ENCODE data around the gene IQGAP2. TPM values are rescaled to one million over a fixed set of nuclear protein-coding genes. Genes with fewer than 3 reads are reported as not detected.

Gene IQGAP2
- total RNA-seq, 1 experiment from 2014 or later = 13.4 TPM

- BruUV-seq (replicated peaks) = no TSS peak
- intact Hi-C loops (cut with micrococcal nuclease; ENCODE audit: unreplicated experiment) = no loop called here
- Mint-ChIP-seq H3K27ac (ENCODE audit: unreplicated experiment) (no peak overlapping the region), H3K27me3 (ENCODE audit: unreplicated experiment) (no peaks in the 10 kb centered on the region), H3K4me1 (ENCODE audit: low read depth, unreplicated experiment) (peaks cover 13% of the 10 kb centered on the region), H3K9me3 (ENCODE audit: low read depth, unreplicated experiment) (peaks cover 2% of the 10 kb centered on the region), H3K36me3 (ENCODE audit: insufficient read depth, unreplicated experiment) (no peaks in the 10 kb centered on the region), H3K4me3 (ENCODE audit: low read depth, unreplicated experiment) (no peak overlapping the region)
- DNase-seq = no peak
- CTCF ChIA-PET = no interaction called here
- TF ChIP-seq CTCF (IDR thresholded peaks at IDR 0.05; ENCODE audit: unreplicated experiment) = no peak
These were observed 129.9 kb downstream of the IQGAP2 start for GRCh38 chr5:76532973-76533372.

- no peaks in the 10 kb centered on the region for H3K36me3 Mint-ChIP-seq (ENCODE audit: insufficient read depth, unreplicated experiment)
- H3K9me3 Mint-ChIP-seq (ENCODE audit: low read depth, unreplicated experiment) = peaks cover 2% of the 10 kb centered on the region
- no peak overlapping the region for H3K27ac Mint-ChIP-seq (ENCODE audit: unreplicated experiment)
- no peak overlapping the region for H3K4me3 Mint-ChIP-seq (ENCODE audit: low read depth, unreplicated experiment)
- CTCF ChIA-PET = interaction anchor here (1.2 kb wide), 1 partner anchor 9 kb away, joined by 3 read pairs; no protein-coding TSS in a partner anchor
- peaks cover 11% of the 10 kb centered on the region for H3K4me1 Mint-ChIP-seq (ENCODE audit: low read depth, unreplicated experiment)
- TF ChIP-seq CTCF (IDR thresholded peaks at IDR 0.05; ENCODE audit: unreplicated experiment) = no peak
- no peak for DNase-seq
- intact Hi-C loops (cut with micrococcal nuclease; ENCODE audit: unreplicated experiment) = no loop called here
- BruUV-seq (replicated peaks) = no TSS peak
- peaks cover 17% of the 10 kb centered on the region for H3K27me3 Mint-ChIP-seq (ENCODE audit: unreplicated experiment)
These were observed 132.5 kb downstream of the IQGAP2 start for GRCh38 chr5:76535577-76535976.

DNA sequence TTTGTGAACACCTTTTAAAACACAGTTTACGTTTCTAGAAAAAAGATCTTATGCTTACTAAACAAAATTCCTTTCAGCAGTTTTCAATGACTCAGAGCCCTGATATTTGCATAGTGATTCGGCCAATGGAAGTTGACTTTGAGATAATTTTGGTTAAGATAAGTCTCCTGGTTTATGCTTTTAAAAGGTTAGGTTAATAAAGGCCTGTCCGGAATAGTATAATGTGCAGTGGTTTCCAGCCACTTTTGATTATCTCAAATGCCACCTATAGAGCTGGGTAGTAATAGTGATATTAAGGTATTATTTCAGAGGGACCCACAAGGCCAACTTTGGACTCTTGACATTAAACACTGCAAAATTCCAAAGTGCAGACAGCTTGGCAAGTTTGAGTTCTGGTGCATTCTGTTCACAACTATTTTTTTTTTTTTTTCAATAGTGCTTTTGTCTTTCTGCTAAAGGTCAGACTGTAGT lies 134.0 kb downstream of the IQGAP2 start:
- Mint-ChIP-seq H3K9me3 (ENCODE audit: low read depth, unreplicated experiment) (peaks cover 2% of the 10 kb centered on the region), H3K4me1 (ENCODE audit: low read depth, unreplicated experiment) (peaks cover 13% of the 10 kb centered on the region), H3K27ac (ENCODE audit: unreplicated experiment) (no peak overlapping the region), H3K36me3 (ENCODE audit: insufficient read depth, unreplicated experiment) (no peaks in the 10 kb centered on the region), H3K4me3 (ENCODE audit: low read depth, unreplicated experiment) (no peak overlapping the region), H3K27me3 (ENCODE audit: unreplicated experiment) (peaks cover 23% of the 10 kb centered on the region)
- TF ChIP-seq CTCF (IDR thresholded peaks at IDR 0.05; ENCODE audit: unreplicated experiment) = no peak
- CTCF ChIA-PET = interaction anchor here (0.7 kb wide), 2 partner anchors 169 to 391 kb away, joined by 3 read pairs; no protein-coding TSS in a partner anchor
- BruUV-seq (replicated peaks) = no TSS peak
- intact Hi-C loops (cut with micrococcal nuclease; ENCODE audit: unreplicated experiment) = no loop called here
- DNase-seq = no peak

- intact Hi-C loops (cut with micrococcal nuclease; ENCODE audit: unreplicated experiment) = loop anchor here (5.0 to 10.0 kb wide), 2 partner anchors 85 to 287 kb away; no protein-coding TSS in a partner anchor
- H3K4me1 Mint-ChIP-seq (ENCODE audit: low read depth, unreplicated experiment) = peaks cover 41% of the 10 kb centered on the region
- DNase-seq = no peak
- CTCF ChIA-PET = interaction anchor here (0.6 kb wide), 1 partner anchor 202 kb away, joined by 4 read pairs; no protein-coding TSS in a partner anchor
- TF ChIP-seq CTCF (IDR thresholded peaks at IDR 0.05; ENCODE audit: unreplicated experiment) = no peak
- peaks cover 2% of the 10 kb centered on the region for H3K9me3 Mint-ChIP-seq (ENCODE audit: low read depth, unreplicated experiment)
- peaks cover 23% of the 10 kb centered on the region for H3K27me3 Mint-ChIP-seq (ENCODE audit: unreplicated experiment)
- no peak overlapping the region for H3K4me3 Mint-ChIP-seq (ENCODE audit: low read depth, unreplicated experiment)
- BruUV-seq (replicated peaks) = no TSS peak
- no peak overlapping the region for H3K27ac Mint-ChIP-seq (ENCODE audit: unreplicated experiment)
- no peaks in the 10 kb centered on the region for H3K36me3 Mint-ChIP-seq (ENCODE audit: insufficient read depth, unreplicated experiment)
These were observed 139.2 kb downstream of the IQGAP2 start for GRCh38 chr5:76542241-76542640.

All from Calu3 (cell line).